SK-N-SH (cell line): ENCODE results near the gene VWDE. TPM values are rescaled to one million over a fixed set of nuclear protein-coding genes. Genes with fewer than 3 reads are reported as not detected.

Experiments used
- CTCF ChIA-PET: fragments of 300-600, 350-600 bp; formaldehyde crosslinking; extraction: SDS; loops from one replicate; lab custom pipeline; 2021; lab: Yijun Ruan, JAX
- POLR2A ChIA-PET: fragments of 350-600 bp; sonication (Branson Sonifier 250); formaldehyde crosslinking; extraction: SDS; loops from one replicate; lab custom pipeline; 2020; ENCODE audit warnings: antibody characterized with exemption, inconsistent platforms; lab: Yijun Ruan, JAX
- DNase-seq: peaks from one replicate; pipeline ENCODE4 v3.0.0; 2012
- H2AFZ ChIP-seq: fragments of 200-600 bp; sonication (generic); 2 replicates; pipeline ENCODE4 v1.8.1; 2016; ENCODE audit warnings: antibody characterized with exemption, mild to moderate bottlenecking, low read depth
- H3F3A ChIP-seq: fragments of 200-600 bp; sonication (generic); replicated peaks from 2 replicates; pipeline ENCODE3; 2016; ENCODE audit warnings: antibody characterized with exemption, mild to moderate bottlenecking; ENCODE audit not compliant: insufficient read depth
- H3K27ac ChIP-seq, 2 experiments: fragments of 200-500 bp in 1 of 2; fragments of 200-600 bp in 1 of 2; sonication (Bioruptor generic) in 1 of 2; sonication (generic), shearing (Covaris generic) in 1 of 2; 2 replicates each; pipeline versions ENCODE4 v1.5.1 to v1.6.1; 2014 to 2016; ENCODE audit warnings: low read depth in 2 of 2, inconsistent platforms in 1 of 2, low read length in 1 of 2, mild to moderate bottlenecking in 1 of 2, mixed read lengths in 1 of 2
- H3K27me3 ChIP-seq: fragments of 200-600 bp; sonication (generic), shearing (Covaris generic); 2 replicates; pipeline ENCODE4 v1.6.1; 2016; ENCODE audit warnings: mixed run types; ENCODE audit not compliant: insufficient read depth
- H3K36me3 ChIP-seq, 2 experiments: fragments of 200-500 bp in 1 of 2; fragments of 200-600 bp in 1 of 2; sonication (Bioruptor generic) in 1 of 2; sonication (generic) in 1 of 2; replicated peaks in 1 of 2; 2 replicates each; pipeline versions ENCODE3 to v1.5.1; 2014 to 2016; ENCODE audit warnings: low read length in 1 of 2, mild to moderate bottlenecking in 1 of 2; ENCODE audit not compliant: insufficient read depth in 2 of 2, control insufficient read depth in 1 of 2
- H3K4me1 ChIP-seq, 2 experiments: fragments of 200-500 bp in 1 of 2; fragments of 200-600 bp in 1 of 2; sonication (Bioruptor generic) in 1 of 2; sonication (generic), shearing (Covaris generic) in 1 of 2; 2 replicates each; pipeline versions ENCODE4 v1.5.1 to v1.6.1; 2014 to 2016; ENCODE audit warnings: low read depth in 1 of 2, low read length in 1 of 2, mixed run types in 1 of 2; ENCODE audit not compliant: insufficient read depth in 2 of 2, control insufficient read depth in 1 of 2
- H3K4me2 ChIP-seq: fragments of 200-600 bp; sonication (generic), shearing (Covaris generic); 2 replicates; pipeline ENCODE4 v1.6.1; 2017; ENCODE audit warnings: mixed run types
- H3K4me3 ChIP-seq, 2 experiments: fragments of 200-500 bp in 1 of 2; fragments of 200-600 bp in 1 of 2; sonication (Bioruptor generic) in 1 of 2; sonication (generic), shearing (Covaris generic) in 1 of 2; 2 replicates each; pipeline versions ENCODE4 v1.5.1 to v1.8.1; 2014 to 2016; ENCODE audit warnings: low read depth in 2 of 2, inconsistent platforms in 1 of 2, low read length in 1 of 2, mild to moderate bottlenecking in 1 of 2, mixed read lengths in 1 of 2, moderate library complexity in 1 of 2
- H3K79me2 ChIP-seq: fragments of 200-600 bp; sonication (generic); 2 replicates; pipeline ENCODE4 v1.8.1; 2017; ENCODE audit warnings: mild to moderate bottlenecking; ENCODE audit not compliant: insufficient read depth
- H3K9ac ChIP-seq: fragments of 200-600 bp; sonication (generic); 2 replicates; pipeline ENCODE4 v1.6.1; 2017; ENCODE audit warnings: mixed run types
- H3K9me2 ChIP-seq: fragments of 200-600 bp; sonication (generic); 2 replicates; pipeline ENCODE4 v1.6.1; 2017; ENCODE audit warnings: mixed run types
- H3K9me3 ChIP-seq: fragments of 200-600 bp; sonication (generic); 2 replicates; pipeline ENCODE4 v1.6.1; 2017; ENCODE audit warnings: mixed run types, mild to moderate bottlenecking, moderate library complexity
- H4K20me1 ChIP-seq: fragments of 200-600 bp; sonication (generic); 2 replicates; pipeline ENCODE4 v1.6.1; 2017; ENCODE audit warnings: mild to moderate bottlenecking, mixed run types; ENCODE audit not compliant: insufficient read depth
- EP300 ChIP-seq, 2 experiments: IDR thresholded peaks; 2 replicates each; pipeline versions ENCODE4 v1.4.0 to v1.6.1; 2012; ENCODE audit warnings: borderline replicate concordance in 1 of 2, low read depth in 1 of 2, low read length in 1 of 2
- EZH2phosphoT487 ChIP-seq: fragments of 200-600 bp; sonication (generic); IDR thresholded peaks from 2 replicates; pipeline ENCODE4 v1.6.1; 2017; ENCODE audit warnings: low read depth, mixed run types, mild to moderate bottlenecking, antibody characterized with exemption, moderate library complexity, borderline replicate concordance
- FOSL2 ChIP-seq: IDR thresholded peaks from 2 replicates; pipeline ENCODE4 v1.4.0; 2012; ENCODE audit warnings: low read depth, mild to moderate bottlenecking, moderate library complexity, borderline replicate concordance
- FOXM1 ChIP-seq: IDR thresholded peaks from 2 replicates; pipeline ENCODE4 v1.4.0; 2012; ENCODE audit warnings: low read depth, mild to moderate bottlenecking
- GATA2 ChIP-seq: sonication (generic); formaldehyde crosslinking; IDR thresholded peaks from 2 replicates; pipeline ENCODE4 v1.5.0; 2020; ENCODE audit warnings: mild to moderate bottlenecking, missing genetic modification reagents
- MAX ChIP-seq: IDR thresholded peaks from 2 replicates; pipeline ENCODE4 v1.4.0; 2012; ENCODE audit warnings: low read depth
- MEF2A ChIP-seq: IDR thresholded peaks from 2 replicates; pipeline ENCODE4 v1.4.0; 2012; ENCODE audit warnings: low read depth, borderline replicate concordance
- MXI1 ChIP-seq: IDR thresholded peaks from 2 replicates; pipeline ENCODE4 v1.6.1; 2012; ENCODE audit warnings: mild to moderate bottlenecking, low read depth, low read length, improper control_type of control experiment
- PBX3 ChIP-seq: IDR thresholded peaks from 2 replicates; pipeline ENCODE4; 2012
- RAD21 ChIP-seq: IDR thresholded peaks from 2 replicates; pipeline ENCODE4 v1.6.1; 2012; ENCODE audit warnings: mild to moderate bottlenecking, low read length
- RCOR1 ChIP-seq: fragments of 150-350 bp; IDR thresholded peaks from 2 replicates; pipeline ENCODE4 v1.6.1; 2017; ENCODE audit warnings: antibody characterized with exemption, low read length
- RXRA ChIP-seq: IDR thresholded peaks from 2 replicates; pipeline ENCODE4 v1.4.0; 2012; ENCODE audit warnings: low read depth, mild to moderate bottlenecking, borderline replicate concordance
- SMC3 ChIP-seq: IDR thresholded peaks from 2 replicates; pipeline ENCODE4 v1.6.1; 2012; ENCODE audit warnings: low read depth, low read length, improper control_type of control experiment
- TAF1 ChIP-seq: IDR thresholded peaks from 2 replicates; pipeline ENCODE4 v1.6.1; 2012; ENCODE audit warnings: low read depth, mild to moderate bottlenecking, low read length, moderate library complexity, borderline replicate concordance
- TEAD4 ChIP-seq: IDR thresholded peaks from 2 replicates; pipeline ENCODE4 v1.4.0; 2012; ENCODE audit warnings: mild to moderate bottlenecking, borderline replicate concordance; ENCODE audit not compliant: insufficient read depth
- USF2 ChIP-seq: fragments of 150-350 bp; IDR thresholded peaks from 2 replicates; pipeline ENCODE4 v1.6.1; 2017; ENCODE audit warnings: antibody characterized with exemption, low read length, low read depth, borderline replicate concordance
- YY1 ChIP-seq: IDR thresholded peaks from 2 replicates; pipeline ENCODE4 v1.4.0; 2012; ENCODE audit warnings: low read depth, mild to moderate bottlenecking
- WGBS: methylation state at CpG from one replicate; pipeline ENCODE4 v1.1.6; 2017; ENCODE audit warnings: low lambda C conversion rate; 5-methylcytosine and 5-hydroxymethylcytosine counted together
- polyA plus RNA-seq, 3 experiments: library from polyadenylated mRNA; depleted of rRNA; stranded (reverse); fragments of >200 nt; gene quantifications; 2 replicates each; pipeline ENCODE4 v1.2.3, GENCODE V29; 2012
- TF ChIP-seq, protein P1 (sequence below): fragments of 150-350 bp; IDR thresholded peaks from 2 replicates; pipeline ENCODE4 v1.6.1; 2016; ENCODE audit warnings: mild to moderate bottlenecking, low read depth, low read length

The VWDE gene
- polyA plus RNA-seq, 1 of the 3 experiments (the other 2 are of a cell fraction) = not detected

DNA sequence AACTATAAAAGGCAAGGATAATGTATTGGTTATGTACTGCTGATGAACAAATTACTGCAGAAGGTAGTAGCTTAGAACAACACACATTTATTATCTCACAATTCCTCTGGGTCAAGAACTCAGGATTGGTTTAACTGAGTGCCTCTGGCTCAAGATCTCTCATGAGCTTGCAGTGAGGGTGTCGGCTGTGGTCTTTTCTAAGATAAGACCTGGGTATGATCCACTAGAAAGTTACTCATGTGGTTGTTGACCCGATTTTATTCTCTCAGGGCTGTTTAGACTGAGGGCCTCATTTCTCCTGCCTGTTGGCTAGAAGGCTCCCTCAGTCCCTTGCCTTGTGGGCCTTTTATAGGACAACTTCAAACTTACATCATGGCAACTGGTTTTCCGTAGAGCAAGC, 86.7 kb downstream of the VWDE start:
- Histone ChIP-seq H3K9ac (no peak overlapping the region), H3F3A (no peaks in the 10 kb centered on the region), H4K20me1 (no peaks in the 10 kb centered on the region), H3K4me3 (no peak overlapping the region), H3K4me2 (no peak overlapping the region)
- no peak for DNase-seq
- TF ChIP-seq EP300 (IDR thresholded peaks at IDR 0.05; ENCODE audit: borderline replicate concordance in 1 of 2, low read depth in 1 of 2, low read length in 1 of 2) (no peak), TEAD4 (no peak), YY1 (no peak), GATA2 (no peak)
- TF ChIP-seq, all 33 proteins: peak for 0
- no peaks in the 10 kb centered on the region for H3K36me3 ChIP-seq
- no peak overlapping the region for H2AFZ ChIP-seq
- ChIA-PET POLR2A (no interaction called here), CTCF (interaction anchor here (0.9 to 1.6 kb wide), 3 partner anchors 11 to 250 kb away, joined by 3 to 4 read pairs (median 4); no protein-coding TSS in a partner anchor)
- H3K79me2 ChIP-seq = no peaks in the 10 kb centered on the region
- no peaks in the 10 kb centered on the region for H3K27me3 ChIP-seq
- H3K27ac ChIP-seq = no peak overlapping the region
- H3K9me2 ChIP-seq = no peaks in the 10 kb centered on the region
- H3K9me3 ChIP-seq = no peaks in the 10 kb centered on the region
- WGBS = 39% methylated on average over 3 of the region's 3 CpGs
- no peaks in the 10 kb centered on the region for H3K4me1 ChIP-seq

GRCh38 chr7:12315049-12315448, 88.6 kb downstream of the VWDE start:
- no peak overlapping the region for H2AFZ ChIP-seq
- DNase-seq = no peak
- POLR2A ChIA-PET = no interaction called here
- H3K79me2 ChIP-seq = no peaks in the 10 kb centered on the region
- H3K4me2 ChIP-seq = no peak overlapping the region
- no peak overlapping the region for H3K9ac ChIP-seq
- TF ChIP-seq, protein P1, sequence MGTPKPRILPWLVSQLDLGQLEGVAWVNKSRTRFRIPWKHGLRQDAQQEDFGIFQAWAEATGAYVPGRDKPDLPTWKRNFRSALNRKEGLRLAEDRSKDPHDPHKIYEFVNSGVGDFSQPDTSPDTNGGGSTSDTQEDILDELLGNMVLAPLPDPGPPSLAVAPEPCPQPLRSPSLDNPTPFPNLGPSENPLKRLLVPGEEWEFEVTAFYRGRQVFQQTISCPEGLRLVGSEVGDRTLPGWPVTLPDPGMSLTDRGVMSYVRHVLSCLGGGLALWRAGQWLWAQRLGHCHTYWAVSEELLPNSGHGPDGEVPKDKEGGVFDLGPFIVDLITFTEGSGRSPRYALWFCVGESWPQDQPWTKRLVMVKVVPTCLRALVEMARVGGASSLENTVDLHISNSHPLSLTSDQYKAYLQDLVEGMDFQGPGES = no peak
- TF ChIP-seq RXRA (no peak), RAD21 (no peak), MXI1 (no peak), RCOR1 (no peak), TAF1 (no peak), EZH2phosphoT487 (no peak), FOSL2 (no peak), MAX (no peak), FOXM1 (no peak), USF2 (no peak), MEF2A (no peak), PBX3 (no peak), SMC3 (no peak)
- CTCF ChIA-PET = interaction anchor here (0.8 to 1.5 kb wide), 3 partner anchors 9 to 247 kb away, joined by 3 to 4 read pairs (median 3); no protein-coding TSS in a partner anchor
- no peak overlapping the region for H3K4me3 ChIP-seq
- H3K9me3 ChIP-seq = no peaks in the 10 kb centered on the region
- H3F3A ChIP-seq = no peaks in the 10 kb centered on the region
- no peaks in the 10 kb centered on the region for H3K36me3 ChIP-seq
- H3K9me2 ChIP-seq = no peaks in the 10 kb centered on the region
- no peaks in the 10 kb centered on the region for H3K4me1 ChIP-seq
- H3K27me3 ChIP-seq = no peaks in the 10 kb centered on the region
- no peaks in the 10 kb centered on the region for H4K20me1 ChIP-seq
- H3K27ac ChIP-seq = no peak overlapping the region
